Right renal cortex interstitium (tissue), 3 donors: ENCODE results near the gene SLC6A16. TPM values are rescaled to one million over a fixed set of nuclear protein-coding genes. Genes with fewer than 3 reads are reported as not detected.
"Not testable (repeated sequence)": the region's sequence is repeated elsewhere in the genome, so short reads cannot be mapped to it uniquely, and the experiment has no call there.

Experiments
- DNase-seq, 3 donors: peaks; one replicate each; pipeline ENCODE4 v3.0.0-alpha.2; 2013; ENCODE audit warnings: low read depth in 3 of 3, low spot score in 2 of 3
- polyA plus RNA-seq, 3 donors: library from polyadenylated mRNA; unstranded; fragments of 120-200 nt; gene quantifications; one replicate each; pipeline ENCODE4 v1.2.1, GENCODE V29; 2013; ENCODE audit not compliant: insufficient read length in 3 of 3

SLC6A16 gene
- polyA plus RNA-seq = 1 to 10 TPM; 2.4 to 2.6 (median 2.6) TPM

GRCh38 chr19:49324801-49325576 lies at the start of gene SLC6A16:
Gene SLC6A16 (minus strand): TSS chr19:49325191. CDS start chr19:49311347, 13,844 bp downstream.
- DNase-seq = no peak

GRCh38 chr19:49373174-49373573 lies 48.2 kb upstream of the SLC6A16 start:
- DNase-seq = not testable (repeated sequence)

DNA sequence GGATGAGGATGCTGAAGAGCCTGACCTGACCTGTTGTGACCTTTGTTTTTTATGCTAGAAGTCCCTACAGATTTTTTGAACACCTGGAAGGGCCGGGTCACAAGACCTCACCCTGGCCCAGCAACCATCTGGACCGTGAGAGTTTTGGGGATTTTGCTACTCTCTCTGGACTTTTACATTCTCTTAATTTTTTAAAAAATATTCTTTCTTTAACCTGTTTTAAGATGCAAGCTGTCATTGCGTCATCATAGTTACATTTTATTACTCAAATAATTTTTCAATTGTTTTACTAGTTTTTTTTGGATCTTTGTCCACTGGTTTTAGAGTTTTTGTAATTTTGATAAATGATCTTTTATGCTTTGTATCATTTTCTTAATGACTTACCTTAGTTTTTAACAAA lies 46.2 kb upstream of the SLC6A16 start:
- no peak for DNase-seq

GRCh38 chr19:49368711-49369358 lies 43.8 kb upstream of the SLC6A16 start:
- DNase-seq = no peak

DNA sequence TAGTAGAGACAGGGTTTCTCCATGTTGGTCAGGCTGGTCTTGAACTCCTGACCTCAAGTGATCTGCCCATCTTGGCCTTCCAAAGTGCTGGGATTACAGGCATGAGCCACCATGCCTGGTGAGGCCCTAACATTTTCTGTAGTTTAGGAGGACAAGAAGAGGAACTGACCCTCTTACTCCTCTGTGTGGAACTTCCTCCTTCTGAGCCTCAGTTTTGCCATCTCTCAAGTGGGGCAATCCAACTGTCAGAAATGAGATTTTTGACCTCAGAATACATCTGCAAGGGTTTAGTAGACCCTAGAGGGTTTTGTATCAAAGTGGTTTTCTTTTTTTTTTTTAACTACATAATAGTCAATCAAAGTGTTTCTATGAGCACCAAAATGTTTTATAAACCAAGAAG lies 41.1 kb upstream of the SLC6A16 start:
- DNase-seq = no peak

DNA sequence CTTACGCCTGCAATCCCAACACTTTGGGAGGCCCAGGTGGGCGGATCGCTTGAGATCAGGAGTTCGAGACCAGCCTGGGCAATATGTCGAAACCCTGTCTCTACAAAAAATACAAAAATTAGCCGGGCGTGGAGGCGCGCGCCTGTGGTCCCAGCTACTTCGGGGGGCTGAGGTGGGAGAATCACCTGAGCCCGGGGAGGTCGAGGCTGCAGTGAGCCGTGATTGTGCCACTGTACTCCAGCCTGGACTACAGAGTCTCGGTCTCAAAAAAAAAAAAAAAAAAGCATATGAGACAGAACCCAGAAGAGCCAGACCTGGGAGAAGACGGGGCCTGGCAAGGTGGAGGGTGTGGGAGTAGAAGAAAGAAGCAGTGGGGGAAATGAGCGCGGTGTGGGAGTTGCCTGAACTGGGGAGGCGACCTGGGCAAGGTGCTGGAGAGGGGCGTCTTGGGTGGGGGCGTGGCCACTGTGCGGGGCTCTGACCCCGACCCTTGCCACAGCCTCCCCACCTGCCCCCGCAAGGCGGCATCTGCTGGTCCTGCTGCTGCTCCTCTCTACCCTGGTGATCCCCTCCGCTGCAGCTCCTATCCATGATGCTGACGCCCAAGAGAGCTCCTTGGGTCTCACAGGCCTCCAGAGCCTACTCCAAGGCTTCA lies 39.2 kb upstream of the SLC6A16 start:
- DNase-seq = no peak

DNA sequence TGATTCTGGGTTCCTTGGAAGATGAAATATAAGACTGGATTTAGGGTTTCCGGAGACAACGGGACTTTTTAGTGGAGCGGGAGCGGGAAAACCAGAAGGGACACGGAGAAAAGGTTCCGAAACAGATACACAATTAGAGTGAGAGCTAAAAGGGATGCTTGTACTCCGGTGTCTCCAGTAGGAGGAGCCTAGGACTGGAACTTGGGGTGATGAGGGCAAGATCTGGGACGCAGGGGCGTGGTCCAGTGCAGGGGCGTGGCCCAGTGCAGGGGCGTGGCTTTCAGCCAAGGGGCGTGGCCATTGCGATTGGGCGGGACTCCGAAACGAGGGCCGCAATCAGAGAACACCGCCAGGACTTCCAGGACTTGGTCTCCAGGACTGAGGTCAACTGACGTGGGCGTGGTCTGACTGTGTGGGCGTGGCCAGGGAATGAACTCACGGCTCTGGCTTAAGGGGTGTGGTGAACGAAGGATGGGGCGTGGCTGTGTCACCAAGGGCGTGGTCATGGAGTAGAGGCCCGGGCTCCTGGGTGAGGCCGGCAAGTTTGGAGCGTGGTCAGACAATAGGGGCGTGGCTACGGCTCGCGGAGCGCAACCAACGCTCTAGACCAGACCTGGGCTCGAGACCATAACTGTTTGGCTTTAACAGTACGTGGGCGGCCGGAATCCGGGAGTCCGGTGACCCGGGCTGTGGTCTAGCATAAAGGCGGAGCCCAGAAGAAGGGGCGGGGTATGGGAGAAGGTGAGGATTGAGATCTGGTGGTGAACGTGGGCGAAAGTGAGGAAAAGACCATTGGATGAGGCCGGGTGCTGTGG lies 38.5 kb upstream of the SLC6A16 start, which contains the start of gene DKKL1:
TSS of gene DKKL1 (plus strand) at position 610 of the 815 bp plus-strand sequence. CDS start at position 732, 122 bp downstream.
- DNase-seq = peak; percentile 94

DNA sequence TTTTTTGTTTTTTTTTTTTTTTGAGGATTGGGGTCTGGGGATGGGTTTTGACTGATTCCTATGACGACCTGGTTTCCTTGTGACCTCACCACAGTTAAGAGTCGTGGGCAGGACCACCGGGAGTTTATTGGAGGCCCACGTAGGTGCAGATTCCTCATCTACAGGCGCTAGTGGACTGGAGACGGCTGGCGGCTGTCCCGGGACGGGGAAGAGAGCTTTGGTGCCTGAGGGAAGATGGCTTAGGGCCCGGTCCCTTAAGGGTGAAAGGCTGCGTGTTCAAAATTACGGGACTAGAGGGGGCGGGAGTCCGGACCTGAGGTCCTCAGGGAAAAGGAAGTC lies 37.9 kb upstream of the SLC6A16 start:
- DNase-seq = peak in 1 of 3 donors; percentile 47

- DNase-seq = peak; percentile 27 to 71 (median 65)
Measured at GRCh38 chr19:49362048-49362928, 37.3 kb upstream of the SLC6A16 start, which contains the start of gene TEAD2. Gene TEAD2 (minus strand): TSS chr19:49362416. CDS start chr19:49360075, 2,341 bp downstream.

GRCh38 chr19:49361438-49362047 lies 36.6 kb upstream of the SLC6A16 start:
- DNase-seq = peak; percentile 80 to 90 (median 82)

GRCh38 chr19:49359851-49360820 lies 35.1 kb upstream of the SLC6A16 start:
- no peak for DNase-seq

DNA sequence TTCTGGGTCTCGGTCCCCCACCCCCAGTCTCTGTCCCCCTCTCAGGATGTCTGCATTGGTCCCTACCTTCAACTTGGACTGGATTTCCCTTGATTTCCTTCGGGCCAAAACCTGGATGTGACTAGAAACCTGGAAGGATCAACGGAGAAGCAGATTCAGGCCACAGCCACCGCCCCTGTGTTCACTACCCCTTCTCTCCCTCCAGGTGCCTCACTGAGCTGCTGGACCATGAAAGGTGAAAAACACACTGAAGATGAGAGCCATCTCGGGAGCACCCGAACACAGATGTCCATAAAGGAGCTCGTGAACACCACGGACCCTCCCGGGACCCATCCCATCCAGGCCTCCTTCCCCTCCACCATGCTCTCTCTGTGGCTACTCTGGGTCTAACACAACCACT lies 32.2 kb upstream of the SLC6A16 start:
- no peak for DNase-seq

DNA sequence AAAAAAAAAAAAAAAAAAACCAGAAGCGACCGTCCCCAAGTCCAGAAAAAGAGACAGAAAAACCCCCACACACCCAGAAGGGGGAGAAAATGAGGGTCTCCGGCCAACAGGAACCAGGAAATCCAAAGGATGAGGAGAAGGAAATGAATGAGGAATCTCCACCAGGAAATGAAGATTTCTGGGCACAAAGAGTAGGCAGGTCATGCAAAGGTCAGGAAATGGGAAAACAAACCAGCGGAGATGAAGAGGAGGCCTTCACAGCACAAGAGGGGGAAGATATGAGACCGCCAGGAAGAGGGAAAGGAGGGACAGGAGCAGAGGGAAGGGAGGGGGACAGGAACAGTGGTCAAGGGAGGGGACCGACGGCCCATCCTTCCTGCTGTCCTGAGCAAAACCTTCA lies 31.4 kb upstream of the SLC6A16 start:
- no peak for DNase-seq

DNA sequence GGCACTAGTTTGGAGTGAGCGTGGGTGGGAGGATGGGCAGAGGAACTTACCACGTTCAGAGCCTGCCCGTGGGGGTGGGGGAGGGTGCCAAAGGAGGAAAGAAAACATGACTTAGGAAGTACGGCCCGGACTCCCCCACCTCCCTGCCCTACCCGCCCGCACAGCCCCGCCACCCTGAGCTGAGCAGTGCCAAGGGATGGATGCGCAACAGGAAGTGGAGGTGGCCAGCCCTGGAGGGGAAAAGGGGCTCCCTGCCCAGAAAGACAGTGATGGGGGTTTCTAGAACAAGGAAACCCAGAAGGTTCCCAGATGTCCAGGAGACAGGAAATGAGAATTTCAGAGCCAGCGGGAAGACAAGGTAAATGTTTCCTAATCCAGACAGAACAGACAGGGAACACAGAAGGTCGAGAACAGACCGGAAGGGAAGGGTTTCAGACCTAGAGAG lies 30.9 kb upstream of the SLC6A16 start:
- no peak for DNase-seq

- no peak for DNase-seq
Measured at GRCh38 chr19:49349567-49349966, 24.6 kb upstream of the SLC6A16 start.

GRCh38 chr19:49348305-49349189 lies 23.6 kb upstream of the SLC6A16 start:
- DNase-seq = no peak

DNA sequence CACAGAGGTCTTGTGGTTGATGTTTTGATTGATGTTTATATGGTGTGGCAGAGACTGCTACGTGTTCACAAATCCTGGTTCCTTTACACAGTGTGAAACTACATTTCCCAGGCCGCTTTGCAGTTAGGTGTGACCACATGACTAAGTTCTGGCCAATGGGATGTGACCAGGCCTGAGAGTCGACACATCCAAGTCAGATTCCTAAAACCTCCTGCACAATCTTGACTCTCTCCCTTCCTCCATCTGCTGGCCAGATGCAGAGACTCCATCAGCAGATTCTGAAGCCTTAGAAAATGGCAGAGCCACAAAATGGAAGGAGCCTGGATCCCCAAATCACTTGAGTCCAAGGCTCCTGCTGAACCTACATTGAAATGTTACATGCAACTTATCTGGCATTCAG lies 22.8 kb upstream of the SLC6A16 start:
- DNase-seq = no peak
